Skeletal muscle satellite cell (primary cell): Measurements from ENCODE around the gene NT5M.

ENCODE experiments used
- H3K27me3 ChIP-seq: 2 replicates; pipeline ENCODE4 v1.7.0; 2013; ENCODE audit warnings: low read length; ENCODE audit not compliant: control insufficient read depth, insufficient read depth
- H3K36me3 ChIP-seq: 2 replicates; pipeline ENCODE4 v1.7.0; 2013; ENCODE audit warnings: mild to moderate bottlenecking, control low read depth, low read length; ENCODE audit not compliant: insufficient read depth
- H3K4me1 ChIP-seq: 2 replicates; pipeline ENCODE4 v1.7.0; 2013; ENCODE audit warnings: low read length; ENCODE audit not compliant: control insufficient read depth, insufficient read depth
- H3K4me2 ChIP-seq: 2 replicates; pipeline ENCODE4 v1.7.0; 2013; ENCODE audit warnings: mild to moderate bottlenecking, low read length
- H3K4me3 ChIP-seq: 2 replicates; pipeline ENCODE4 v1.7.0; 2013; ENCODE audit warnings: low read length
- H3K9ac ChIP-seq: 2 replicates; pipeline ENCODE4 v1.7.0; 2013; ENCODE audit warnings: mild to moderate bottlenecking, low read depth, low read length, moderate library complexity
- H3K9me3 ChIP-seq: replicated peaks from 2 replicates; pipeline ENCODE4 v1.7.0; 2013; ENCODE audit warnings: mild to moderate bottlenecking, control low read depth, low read length

The NT5M gene

GRCh38 chr17:17361543-17361866 lies 58.3 kb downstream of the NT5M start:
- no peak overlapping the region for H3K4me3 ChIP-seq
- H3K9me3 ChIP-seq: no peaks in the 10 kb centered on the region
- no peak overlapping the region for H3K4me2 ChIP-seq
- peaks cover 6% of the 10 kb centered on the region for H3K4me1 ChIP-seq
- H3K36me3 ChIP-seq: no peaks in the 10 kb centered on the region
- H3K9ac ChIP-seq: no peak overlapping the region
- peaks cover 3% of the 10 kb centered on the region for H3K27me3 ChIP-seq

GRCh38 chr17:17361867-17362539 lies 58.8 kb downstream of the NT5M start:
- Histone ChIP-seq H3K4me2 (no peak overlapping the region), H3K9ac (no peak overlapping the region), H3K4me3 (no peak overlapping the region)

GRCh38 chr17:17362540-17362930 lies 59.4 kb downstream of the NT5M start:
- H3K4me3 ChIP-seq: no peak overlapping the region
- no peaks in the 10 kb centered on the region for H3K9me3 ChIP-seq
- no peak overlapping the region for H3K9ac ChIP-seq
- H3K27me3 ChIP-seq: peaks cover 3% of the 10 kb centered on the region
- no peaks in the 10 kb centered on the region for H3K36me3 ChIP-seq
- peaks cover 15% of the 10 kb centered on the region for H3K4me1 ChIP-seq
- H3K4me2 ChIP-seq: no peak overlapping the region

More at GRCh38 chr17:17361867-17362539, 58.8 kb downstream of the NT5M start:
- H3K27me3 ChIP-seq: peaks cover 3% of the 10 kb centered on the region
- H3K9me3 ChIP-seq: no peaks in the 10 kb centered on the region
- peaks cover 10% of the 10 kb centered on the region for H3K4me1 ChIP-seq
- no peaks in the 10 kb centered on the region for H3K36me3 ChIP-seq

- no peaks in the 10 kb centered on the region for H3K36me3 ChIP-seq
- H3K9me3 ChIP-seq: no peaks in the 10 kb centered on the region
- peaks cover 3% of the 10 kb centered on the region for H3K27me3 ChIP-seq
- peak overlapping the region; percentile 57 for H3K4me2 ChIP-seq
- H3K9ac ChIP-seq: peak overlapping the region; percentile 17
- peaks cover 18% of the 10 kb centered on the region for H3K4me1 ChIP-seq
- no peak overlapping the region for H3K4me3 ChIP-seq
These were observed 60.6 kb downstream of the NT5M start for GRCh38 chr17:17363638-17364337.

- peak overlapping the region; percentile 57 for H3K4me2 ChIP-seq
- H3K4me1 ChIP-seq: peaks cover 18% of the 10 kb centered on the region
- H3K9ac ChIP-seq: peak overlapping the region; percentile 17
- peaks cover 3% of the 10 kb centered on the region for H3K27me3 ChIP-seq
- no peaks in the 10 kb centered on the region for H3K36me3 ChIP-seq
- no peaks in the 10 kb centered on the region for H3K9me3 ChIP-seq
- H3K4me3 ChIP-seq: no peak overlapping the region
These were observed 61.1 kb downstream of the NT5M start for GRCh38 chr17:17364338-17364667.

GRCh38 chr17:17365476-17366110 lies 62.4 kb downstream of the NT5M start:
- Histone ChIP-seq H3K36me3 (no peaks in the 10 kb centered on the region), H3K4me1 (peaks cover 18% of the 10 kb centered on the region), H3K27me3 (peaks cover 3% of the 10 kb centered on the region), H3K9me3 (no peaks in the 10 kb centered on the region), H3K9ac (no peak overlapping the region), H3K4me3 (no peak overlapping the region), H3K4me2 (no peak overlapping the region)

GRCh38 chr17:17366235-17366634 lies 63.1 kb downstream of the NT5M start:
- H3K9me3 ChIP-seq: no peaks in the 10 kb centered on the region
- H3K9ac ChIP-seq: no peak overlapping the region
- H3K4me2 ChIP-seq: no peak overlapping the region
- H3K27me3 ChIP-seq: peaks cover 8% of the 10 kb centered on the region
- no peaks in the 10 kb centered on the region for H3K36me3 ChIP-seq
- no peak overlapping the region for H3K4me3 ChIP-seq
- H3K4me1 ChIP-seq: peaks cover 18% of the 10 kb centered on the region

GRCh38 chr17:17366941-17367875 lies 64.0 kb downstream of the NT5M start:
- no peaks in the 10 kb centered on the region for H3K36me3 ChIP-seq
- H3K9ac ChIP-seq: no peak overlapping the region
- peaks cover 10% of the 10 kb centered on the region for H3K27me3 ChIP-seq
- H3K4me3 ChIP-seq: no peak overlapping the region
- H3K4me1 ChIP-seq: peaks cover 18% of the 10 kb centered on the region
- H3K9me3 ChIP-seq: no peaks in the 10 kb centered on the region
- peak overlapping the region; percentile 23 for H3K4me2 ChIP-seq

- H3K4me2 ChIP-seq: no peak overlapping the region
- no peaks in the 10 kb centered on the region for H3K36me3 ChIP-seq
- peaks cover 18% of the 10 kb centered on the region for H3K4me1 ChIP-seq
- H3K9me3 ChIP-seq: no peaks in the 10 kb centered on the region
- no peak overlapping the region for H3K9ac ChIP-seq
- no peak overlapping the region for H3K4me3 ChIP-seq
- H3K27me3 ChIP-seq: peaks cover 14% of the 10 kb centered on the region
These were observed 64.8 kb downstream of the NT5M start for GRCh38 chr17:17367931-17368330.

GRCh38 chr17:17370711-17371110 lies 67.5 kb downstream of the NT5M start:
- H3K4me1 ChIP-seq: peaks cover 14% of the 10 kb centered on the region
- peaks cover 27% of the 10 kb centered on the region for H3K27me3 ChIP-seq
- no peak overlapping the region for H3K4me2 ChIP-seq
- no peaks in the 10 kb centered on the region for H3K36me3 ChIP-seq
- H3K4me3 ChIP-seq: no peak overlapping the region
- H3K9ac ChIP-seq: no peak overlapping the region
- no peaks in the 10 kb centered on the region for H3K9me3 ChIP-seq

- Histone ChIP-seq H3K4me2 (no peak overlapping the region), H3K9ac (no peak overlapping the region), H3K27me3 (peaks cover 41% of the 10 kb centered on the region), H3K4me1 (no peaks in the 10 kb centered on the region), H3K4me3 (no peak overlapping the region), H3K36me3 (no peaks in the 10 kb centered on the region), H3K9me3 (no peaks in the 10 kb centered on the region)
These were observed 69.8 kb downstream of the NT5M start for GRCh38 chr17:17372856-17373520.
